Subcutaneous abdominal adipose tissue (tissue), 5 donors: Measurements from ENCODE around the gene PKP2.

ENCODE experiments used
- H3K27ac ChIP-seq: one replicate; pipeline ENCODE4 v1.7.0; 2013; ENCODE audit warnings: low read depth, mild to moderate bottlenecking, inconsistent platforms, low read length, moderate library complexity
- H3K27me3 ChIP-seq, 5 donors: one replicate each; pipeline ENCODE4 v1.7.0; 2013; ENCODE audit warnings: low read length in 5 of 5, inconsistent platforms in 1 of 5; ENCODE audit not compliant: control insufficient read depth in 5 of 5, insufficient read depth in 4 of 5
- H3K36me3 ChIP-seq, 5 donors: one replicate each; pipeline ENCODE4 v1.7.0; 2013; ENCODE audit warnings: low read length in 5 of 5; ENCODE audit not compliant: control insufficient read depth in 5 of 5, insufficient read depth in 5 of 5
- H3K4me1 ChIP-seq, 5 donors: one replicate each; pipeline ENCODE4 v1.7.0; 2013; ENCODE audit warnings: low read length in 5 of 5, mild to moderate bottlenecking in 3 of 5, moderate library complexity in 1 of 5; ENCODE audit not compliant: control insufficient read depth in 5 of 5, insufficient read depth in 5 of 5
- H3K4me3 ChIP-seq, 5 donors: one replicate each; pipeline ENCODE4 v1.7.0; 2013; ENCODE audit warnings: low read length in 5 of 5, low read depth in 1 of 5
- H3K9ac ChIP-seq, 5 donors: one replicate each; pipeline ENCODE4 v1.7.0; 2013; ENCODE audit warnings: low read length in 5 of 5, mild to moderate bottlenecking in 4 of 5, moderate library complexity in 3 of 5
- H3K9me3 ChIP-seq, 5 donors: one replicate each; pipeline ENCODE4 v1.7.0; 2013; ENCODE audit warnings: low read length in 5 of 5; ENCODE audit not compliant: control insufficient read depth in 5 of 5
- donor health status: healthy.
- donor health status: healthy.
- donor health status: healthy.
- donor health status: healthy.
- donor health status: healthy.

Gene PKP2

GRCh38 chr12:32822344-32822743, 74.2 kb downstream of the PKP2 start:
- Histone ChIP-seq H3K9ac (no peak overlapping the region), H3K4me1 (peaks cover 0 to 14% (median 0%) of the 10 kb centered on the region in 5 donors), H3K27ac (no peak overlapping the region), H3K27me3 (no peaks in the 10 kb centered on the region), H3K36me3 (no peaks in the 10 kb centered on the region), H3K9me3 (no peaks in the 10 kb centered on the region), H3K4me3 (no peak overlapping the region)

GRCh38 chr12:32821710-32822109, 74.9 kb downstream of the PKP2 start:
- Histone ChIP-seq H3K4me1 (peaks cover 0 to 14% (median 0%) of the 10 kb centered on the region in 5 donors), H3K4me3 (no peak overlapping the region), H3K27ac (no peak overlapping the region), H3K9ac (no peak overlapping the region), H3K27me3 (no peaks in the 10 kb centered on the region), H3K36me3 (no peaks in the 10 kb centered on the region), H3K9me3 (no peaks in the 10 kb centered on the region)

GRCh38 chr12:32821293-32821692, 75.3 kb downstream of the PKP2 start:
- H3K36me3 ChIP-seq, result no peaks in the 10 kb centered on the region
- H3K27ac ChIP-seq, result no peak overlapping the region
- no peaks in the 10 kb centered on the region for H3K9me3 ChIP-seq
- no peak overlapping the region for H3K9ac ChIP-seq
- H3K27me3 ChIP-seq, result no peaks in the 10 kb centered on the region
- peaks cover 0 to 14% (median 0%) of the 10 kb centered on the region in 5 donors for H3K4me1 ChIP-seq
- H3K4me3 ChIP-seq, result no peak overlapping the region

- H3K27ac ChIP-seq, result no peak overlapping the region
- no peaks in the 10 kb centered on the region for H3K9me3 ChIP-seq
- no peak overlapping the region for H3K9ac ChIP-seq
- H3K4me1 ChIP-seq, result peaks cover 0 to 14% (median 0%) of the 10 kb centered on the region in 5 donors
- H3K27me3 ChIP-seq, result no peaks in the 10 kb centered on the region
- no peaks in the 10 kb centered on the region for H3K36me3 ChIP-seq
- H3K4me3 ChIP-seq, result no peak overlapping the region
Measured at GRCh38 chr12:32820376-32820931, 76.1 kb downstream of the PKP2 start.

- H3K4me3 ChIP-seq, result no peak overlapping the region
- H3K4me1 ChIP-seq, result peaks cover 0 to 10% (median 0%) of the 10 kb centered on the region in 5 donors
Measured at GRCh38 chr12:32819424-32819823, 77.2 kb downstream of the PKP2 start.

GRCh38 chr12:32811686-32812392, 84.7 kb downstream of the PKP2 start:
- H3K9me3 ChIP-seq, result no peaks in the 10 kb centered on the region
- no peaks in the 10 kb centered on the region for H3K27me3 ChIP-seq
- no peak overlapping the region for H3K4me3 ChIP-seq
- H3K9ac ChIP-seq, result no peak overlapping the region
- no peak overlapping the region for H3K27ac ChIP-seq
- H3K36me3 ChIP-seq, result no peaks in the 10 kb centered on the region
- H3K4me1 ChIP-seq, result no peaks in the 10 kb centered on the region

More at GRCh38 chr12:32819424-32819823, 77.2 kb downstream of the PKP2 start:
- Histone ChIP-seq H3K27ac (no peak overlapping the region), H3K27me3 (no peaks in the 10 kb centered on the region), H3K9ac (no peak overlapping the region), H3K36me3 (no peaks in the 10 kb centered on the region), H3K9me3 (no peaks in the 10 kb centered on the region)

GRCh38 chr12:32809846-32810245, 86.7 kb downstream of the PKP2 start:
- Histone ChIP-seq H3K36me3 (no peaks in the 10 kb centered on the region), H3K27me3 (no peaks in the 10 kb centered on the region), H3K4me3 (no peak overlapping the region), H3K27ac (no peak overlapping the region), H3K9me3 (no peaks in the 10 kb centered on the region), H3K4me1 (no peaks in the 10 kb centered on the region), H3K9ac (no peak overlapping the region)

GRCh38 chr12:32809196-32809595, 87.4 kb downstream of the PKP2 start:
- Histone ChIP-seq H3K9ac (no peak overlapping the region), H3K9me3 (no peaks in the 10 kb centered on the region), H3K4me1 (no peaks in the 10 kb centered on the region), H3K36me3 (no peaks in the 10 kb centered on the region), H3K4me3 (no peak overlapping the region), H3K27me3 (no peaks in the 10 kb centered on the region), H3K27ac (no peak overlapping the region)

- no peaks in the 10 kb centered on the region for H3K27me3 ChIP-seq
- H3K36me3 ChIP-seq, result no peaks in the 10 kb centered on the region
- no peaks in the 10 kb centered on the region for H3K9me3 ChIP-seq
- no peak overlapping the region for H3K4me3 ChIP-seq
- no peaks in the 10 kb centered on the region for H3K4me1 ChIP-seq
- no peak overlapping the region for H3K9ac ChIP-seq
- H3K27ac ChIP-seq, result no peak overlapping the region
Measured at GRCh38 chr12:32804301-32804700, 92.3 kb downstream of the PKP2 start.

GRCh38 chr12:32801269-32801980, 95.2 kb downstream of the PKP2 start:
- Histone ChIP-seq H3K9ac (no peak overlapping the region), H3K4me1 (no peaks in the 10 kb centered on the region), H3K36me3 (no peaks in the 10 kb centered on the region), H3K27ac (no peak overlapping the region), H3K9me3 (no peaks in the 10 kb centered on the region), H3K27me3 (no peaks in the 10 kb centered on the region), H3K4me3 (no peak overlapping the region)
